ENCODE data around the gene OR2G6.
"Not testable (repeated sequence)": the region's sequence is repeated elsewhere in the genome, so short reads cannot be mapped to it uniquely, and the experiment has no call there.

OR2G6 gene

GRCh38 chr1:248547383-248547782, 39.5 kb downstream of the OR2G6 start:
- H3K4me1 ChIP-seq (ENCODE audit: insufficient read depth, low read length); H2AFZ ChIP-seq (ENCODE audit: low read depth, low read length); H3K9me3 ChIP-seq (ENCODE audit: low read length); H3K27me3 ChIP-seq (ENCODE audit: insufficient read depth, low read length); H3K36me3 ChIP-seq (ENCODE audit: insufficient read depth, low read length); H3K4me3 ChIP-seq (ENCODE audit: low read length): not testable (repeated sequence)

- H2AFZ ChIP-seq (ENCODE audit: low read depth, low read length); H3K9me3 ChIP-seq (ENCODE audit: low read length); H3K27me3 ChIP-seq (ENCODE audit: insufficient read depth, low read length); H3K4me1 ChIP-seq (ENCODE audit: insufficient read depth, low read length); H3K36me3 ChIP-seq (ENCODE audit: insufficient read depth, low read length); H3K4me3 ChIP-seq (ENCODE audit: low read length): not testable (repeated sequence)
Observed at GRCh38 chr1:248551027-248551426, 43.2 kb downstream of the OR2G6 start.

GRCh38 chr1:248562672-248563071, 54.8 kb downstream of the OR2G6 start, which contains the start of gene OR2T29:
Gene OR2T29, minus strand, starts transcription at chr1:248562772. Its CDS starts 3,281 bp downstream, at chr1:248559491.
- not testable (repeated sequence) for H3K4me3 ChIP-seq (ENCODE audit: low read length); H2AFZ ChIP-seq (ENCODE audit: low read depth, low read length); H3K9me3 ChIP-seq (ENCODE audit: low read length); H3K27me3 ChIP-seq (ENCODE audit: insufficient read depth, low read length); H3K36me3 ChIP-seq (ENCODE audit: insufficient read depth, low read length); H3K4me1 ChIP-seq (ENCODE audit: insufficient read depth, low read length)

GRCh38 chr1:248565530-248566373, 57.9 kb downstream of the OR2G6 start:
- H3K9me3 ChIP-seq (ENCODE audit: low read length); H3K27me3 ChIP-seq (ENCODE audit: insufficient read depth, low read length); H3K36me3 ChIP-seq (ENCODE audit: insufficient read depth, low read length); H3K4me3 ChIP-seq (ENCODE audit: low read length); H3K4me1 ChIP-seq (ENCODE audit: insufficient read depth, low read length); H2AFZ ChIP-seq (ENCODE audit: low read depth, low read length): not testable (repeated sequence)

- H3K27me3 ChIP-seq (ENCODE audit: insufficient read depth, low read length); H3K9me3 ChIP-seq (ENCODE audit: low read length); H2AFZ ChIP-seq (ENCODE audit: low read depth, low read length); H3K4me1 ChIP-seq (ENCODE audit: insufficient read depth, low read length); H3K4me3 ChIP-seq (ENCODE audit: low read length); H3K36me3 ChIP-seq (ENCODE audit: insufficient read depth, low read length): not testable (repeated sequence)
Observed at GRCh38 chr1:248569049-248569448, 61.2 kb downstream of the OR2G6 start.

GRCh38 chr1:248570811-248571210, 62.9 kb downstream of the OR2G6 start:
- not testable (repeated sequence) for H2AFZ ChIP-seq (ENCODE audit: low read depth, low read length); H3K27me3 ChIP-seq (ENCODE audit: insufficient read depth, low read length); H3K9me3 ChIP-seq (ENCODE audit: low read length); H3K4me1 ChIP-seq (ENCODE audit: insufficient read depth, low read length); H3K4me3 ChIP-seq (ENCODE audit: low read length); H3K36me3 ChIP-seq (ENCODE audit: insufficient read depth, low read length)

- H3K4me1 ChIP-seq (ENCODE audit: insufficient read depth, low read length); H3K36me3 ChIP-seq (ENCODE audit: insufficient read depth, low read length); H2AFZ ChIP-seq (ENCODE audit: low read depth, low read length); H3K4me3 ChIP-seq (ENCODE audit: low read length); H3K9me3 ChIP-seq (ENCODE audit: low read length); H3K27me3 ChIP-seq (ENCODE audit: insufficient read depth, low read length): not testable (repeated sequence)
Observed at GRCh38 chr1:248572049-248572448, 64.2 kb downstream of the OR2G6 start.

- not testable (repeated sequence) for H3K4me3 ChIP-seq (ENCODE audit: low read length); H2AFZ ChIP-seq (ENCODE audit: low read depth, low read length); H3K36me3 ChIP-seq (ENCODE audit: insufficient read depth, low read length); H3K4me1 ChIP-seq (ENCODE audit: insufficient read depth, low read length); H3K27me3 ChIP-seq (ENCODE audit: insufficient read depth, low read length); H3K9me3 ChIP-seq (ENCODE audit: low read length)
Observed at GRCh38 chr1:248573856-248574255, 66.0 kb downstream of the OR2G6 start.

- not testable (repeated sequence) for H3K27me3 ChIP-seq (ENCODE audit: insufficient read depth, low read length); H2AFZ ChIP-seq (ENCODE audit: low read depth, low read length); H3K4me1 ChIP-seq (ENCODE audit: insufficient read depth, low read length); H3K9me3 ChIP-seq (ENCODE audit: low read length); H3K36me3 ChIP-seq (ENCODE audit: insufficient read depth, low read length); H3K4me3 ChIP-seq (ENCODE audit: low read length)
Observed at GRCh38 chr1:248574657-248575056, 66.8 kb downstream of the OR2G6 start, which contains the start of gene OR2T34. Gene OR2T34, minus strand, starts transcription at chr1:248574757. Its CDS starts 0 bp downstream, at chr1:248574757.

GRCh38 chr1:248576260-248576980, 68.5 kb downstream of the OR2G6 start:
- H2AFZ ChIP-seq (ENCODE audit: low read depth, low read length) = no peak overlapping the region
- no peaks in the 10 kb centered on the region for H3K4me1 ChIP-seq (ENCODE audit: insufficient read depth, low read length)
- no peaks in the 10 kb centered on the region for H3K9me3 ChIP-seq (ENCODE audit: low read length)
- no peak overlapping the region for H3K4me3 ChIP-seq (ENCODE audit: low read length)
- no peaks in the 10 kb centered on the region for H3K36me3 ChIP-seq (ENCODE audit: insufficient read depth, low read length)
- H3K27me3 ChIP-seq (ENCODE audit: insufficient read depth, low read length) = no peaks in the 10 kb centered on the region

Data from neuron (in vitro differentiated cells).